Muscle layer of colon (tissue), 2 donors: ENCODE results near the gene HEPN1.

Source experiments
- H3K27ac ChIP-seq: one replicate; pipeline ENCODE4 v1.7.0; 2013; ENCODE audit warnings: low read depth, mild to moderate bottlenecking, low read length, moderate library complexity
- H3K27me3 ChIP-seq, 2 donors: one replicate each; pipeline ENCODE4 v1.7.0; 2013; ENCODE audit warnings: low read length in 2 of 2, mild to moderate bottlenecking in 2 of 2; ENCODE audit not compliant: insufficient read depth in 2 of 2, control insufficient read depth in 1 of 2
- H3K36me3 ChIP-seq: one replicate; pipeline ENCODE4 v1.7.0; 2013; ENCODE audit warnings: mild to moderate bottlenecking, low read length; ENCODE audit not compliant: insufficient read depth
- H3K4me1 ChIP-seq: one replicate; pipeline ENCODE4 v1.7.0; 2013; ENCODE audit warnings: mild to moderate bottlenecking, low read length; ENCODE audit not compliant: insufficient read depth
- H3K4me3 ChIP-seq, 2 donors: one replicate each; pipeline ENCODE4 v1.7.0; 2013; ENCODE audit warnings: low read length in 2 of 2, low read depth in 1 of 2, mild to moderate bottlenecking in 1 of 2, moderate library complexity in 1 of 2
- H3K9ac ChIP-seq: one replicate; pipeline ENCODE4 v1.7.0; 2013; ENCODE audit warnings: low read length
- H3K9me3 ChIP-seq: one replicate; pipeline ENCODE4 v1.7.0; 2013; ENCODE audit warnings: mild to moderate bottlenecking, low read length
- donor health status: abdominal sarcoma.
- donor health status: Adenocarcinoma of cecum.

Gene HEPN1

GRCh38 chr11:124886978-124887666 is 31.9 kb upstream of the HEPN1 start:
- Histone ChIP-seq H3K27ac (no peak overlapping the region), H3K4me3 (no peak overlapping the region), H3K36me3 (no peaks in the 10 kb centered on the region), H3K4me1 (peaks cover 12% of the 10 kb centered on the region), H3K27me3 (peaks cover 0 to 16% of the 10 kb centered on the region in 2 donors), H3K9ac (no peak overlapping the region), H3K9me3 (no peaks in the 10 kb centered on the region)

DNA sequence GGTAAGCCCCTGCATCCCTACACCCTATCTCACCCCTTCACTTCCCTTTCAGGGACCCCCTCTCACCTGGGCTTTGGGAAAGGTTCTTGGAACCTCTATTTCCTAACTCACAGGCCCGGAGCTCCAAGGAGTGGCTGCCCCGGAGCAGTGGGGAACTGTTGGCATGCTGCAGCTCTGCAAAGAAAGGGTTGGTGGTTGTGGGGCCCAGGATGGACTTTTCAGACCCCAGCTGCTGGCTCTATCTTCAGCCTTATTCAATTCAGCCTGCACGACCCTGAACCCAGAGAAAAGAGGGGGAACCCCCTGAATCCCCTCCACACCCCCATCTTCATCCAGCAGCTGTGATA is 31.4 kb upstream of the HEPN1 start:
- peaks cover 16% of the 10 kb centered on the region for H3K4me1 ChIP-seq
- H3K9me3 ChIP-seq, result no peaks in the 10 kb centered on the region
- peaks cover 0 to 16% of the 10 kb centered on the region in 2 donors for H3K27me3 ChIP-seq
- no peak overlapping the region for H3K4me3 ChIP-seq
- H3K36me3 ChIP-seq, result no peaks in the 10 kb centered on the region
- H3K9ac ChIP-seq, result no peak overlapping the region
- no peak overlapping the region for H3K27ac ChIP-seq

GRCh38 chr11:124889191-124890091 is 29.6 kb upstream of the HEPN1 start:
- H3K4me3 ChIP-seq, result no peak overlapping the region
- peaks cover 14% of the 10 kb centered on the region for H3K4me1 ChIP-seq
- H3K36me3 ChIP-seq, result no peaks in the 10 kb centered on the region
- H3K27me3 ChIP-seq, result peaks cover 0 to 16% of the 10 kb centered on the region in 2 donors
- H3K27ac ChIP-seq, result no peak overlapping the region
- no peak overlapping the region for H3K9ac ChIP-seq
- H3K9me3 ChIP-seq, result no peaks in the 10 kb centered on the region

- H3K36me3 ChIP-seq, result no peaks in the 10 kb centered on the region
- peaks cover 18% of the 10 kb centered on the region for H3K4me1 ChIP-seq
- H3K4me3 ChIP-seq, result no peak overlapping the region
- no peaks in the 10 kb centered on the region for H3K9me3 ChIP-seq
- no peak overlapping the region for H3K9ac ChIP-seq
- peaks cover 0 to 16% of the 10 kb centered on the region in 2 donors for H3K27me3 ChIP-seq
- no peak overlapping the region for H3K27ac ChIP-seq
Observed at GRCh38 chr11:124890151-124890550, 28.9 kb upstream of the HEPN1 start.

GRCh38 chr11:124890683-124891372 is 28.2 kb upstream of the HEPN1 start:
- Histone ChIP-seq H3K4me1 (peaks cover 18% of the 10 kb centered on the region), H3K9ac (no peak overlapping the region), H3K9me3 (no peaks in the 10 kb centered on the region), H3K27ac (no peak overlapping the region), H3K4me3 (no peak overlapping the region), H3K36me3 (no peaks in the 10 kb centered on the region), H3K27me3 (peaks cover 0 to 16% of the 10 kb centered on the region in 2 donors)

DNA sequence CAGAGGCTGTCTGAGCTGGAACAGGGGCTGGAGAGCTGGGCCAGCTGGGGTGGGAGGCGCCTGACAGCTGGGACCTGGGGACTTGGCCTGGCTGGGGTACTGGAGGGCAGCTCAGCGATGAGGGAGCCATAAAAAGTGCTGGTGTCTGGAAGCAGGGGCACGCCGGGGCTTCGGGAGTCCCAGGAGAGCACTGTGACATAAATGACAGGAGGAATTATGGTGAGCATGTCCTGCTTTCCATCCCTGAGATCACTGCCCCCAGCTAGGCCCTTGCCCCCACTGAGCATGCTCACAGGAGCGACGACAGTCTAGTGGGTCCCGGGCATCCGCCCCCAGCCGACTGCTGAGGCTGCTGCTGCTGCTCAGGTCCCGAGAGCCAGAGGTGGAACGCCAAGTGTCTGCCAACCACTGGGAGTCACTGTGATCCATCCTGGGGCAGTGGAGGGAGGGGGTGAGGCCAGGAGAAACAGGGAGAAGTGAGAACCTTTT is 27.6 kb upstream of the HEPN1 start:
- peaks cover 0 to 16% of the 10 kb centered on the region in 2 donors for H3K27me3 ChIP-seq
- no peaks in the 10 kb centered on the region for H3K9me3 ChIP-seq
- no peaks in the 10 kb centered on the region for H3K36me3 ChIP-seq
- H3K9ac ChIP-seq, result no peak overlapping the region
- no peak overlapping the region for H3K27ac ChIP-seq
- H3K4me3 ChIP-seq, result no peak overlapping the region
- H3K4me1 ChIP-seq, result peaks cover 18% of the 10 kb centered on the region

DNA sequence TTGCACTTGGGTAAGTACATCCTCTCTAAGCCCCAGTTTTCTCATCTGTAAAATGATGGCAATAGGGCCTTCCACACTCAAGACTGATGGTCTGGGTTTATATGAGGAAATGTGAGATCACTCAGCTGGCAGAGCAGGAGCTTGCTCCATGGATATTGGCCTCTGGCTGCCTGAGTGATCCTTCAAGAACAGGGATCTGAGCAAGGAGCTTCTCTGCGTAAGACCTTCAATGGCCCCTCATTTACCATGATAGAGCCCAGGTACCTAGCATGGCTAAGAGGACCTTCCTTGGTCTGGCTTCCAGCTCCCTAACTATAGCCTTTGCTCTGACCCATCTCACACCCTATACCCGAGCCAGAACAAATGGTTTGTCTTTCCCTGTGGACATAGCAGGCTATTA is 26.9 kb upstream of the HEPN1 start:
- Histone ChIP-seq H3K9ac (no peak overlapping the region), H3K36me3 (no peaks in the 10 kb centered on the region), H3K9me3 (no peaks in the 10 kb centered on the region), H3K27me3 (peaks cover 0 to 13% of the 10 kb centered on the region in 2 donors), H3K27ac (no peak overlapping the region), H3K4me1 (peaks cover 18% of the 10 kb centered on the region), H3K4me3 (no peak overlapping the region)

- no peaks in the 10 kb centered on the region for H3K36me3 ChIP-seq
- H3K27ac ChIP-seq, result no peak overlapping the region
- H3K27me3 ChIP-seq, result peaks cover 0 to 6% of the 10 kb centered on the region in 2 donors
- H3K4me3 ChIP-seq, result no peak overlapping the region
- H3K4me1 ChIP-seq, result peaks cover 19% of the 10 kb centered on the region
- no peaks in the 10 kb centered on the region for H3K9me3 ChIP-seq
- no peak overlapping the region for H3K9ac ChIP-seq
Observed at GRCh38 chr11:124892750-124893454, 26.1 kb upstream of the HEPN1 start.

DNA sequence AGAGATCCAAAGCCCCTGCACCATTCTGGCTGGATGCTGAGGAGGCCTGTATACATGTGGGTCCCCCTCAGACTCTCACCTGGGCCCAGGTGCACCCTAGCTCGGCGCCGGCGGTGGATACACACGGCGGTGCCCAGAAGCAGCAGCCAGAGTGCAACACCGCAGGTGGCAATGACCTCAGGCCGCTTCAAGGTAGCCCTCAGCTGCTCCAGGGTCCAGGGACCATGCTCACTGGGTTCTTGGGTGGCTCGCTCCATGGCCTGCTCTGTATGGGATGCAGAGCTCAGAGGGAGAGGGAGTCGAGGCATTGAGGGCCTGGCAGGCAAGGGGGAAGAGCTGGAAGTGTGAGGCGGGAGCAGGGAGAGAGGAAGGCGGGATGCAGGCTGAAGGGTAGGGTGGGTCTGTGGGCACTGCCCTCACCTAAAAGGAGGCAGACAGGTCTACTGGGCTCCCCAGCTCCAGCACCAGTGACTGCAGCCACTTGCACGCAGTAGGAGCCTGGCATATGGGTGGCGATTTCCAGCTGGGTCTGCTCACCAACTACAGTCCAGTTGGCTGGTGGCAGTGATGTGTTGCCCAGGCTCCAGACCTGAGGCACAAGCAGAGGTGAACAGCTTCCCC is 25.2 kb upstream of the HEPN1 start:
- Histone ChIP-seq H3K9me3 (no peaks in the 10 kb centered on the region), H3K27ac (no peak overlapping the region), H3K36me3 (no peaks in the 10 kb centered on the region), H3K4me3 (no peak overlapping the region), H3K4me1 (peaks cover 29% of the 10 kb centered on the region), H3K27me3 (no peaks in the 10 kb centered on the region), H3K9ac (no peak overlapping the region)

- Histone ChIP-seq H3K4me3 (no peak overlapping the region), H3K4me1 (peaks cover 29% of the 10 kb centered on the region), H3K36me3 (no peaks in the 10 kb centered on the region), H3K9ac (no peak overlapping the region), H3K9me3 (no peaks in the 10 kb centered on the region), H3K27me3 (no peaks in the 10 kb centered on the region), H3K27ac (no peak overlapping the region)
Observed at GRCh38 chr11:124894606-124895430, 24.2 kb upstream of the HEPN1 start.
